Naive thymus-derived CD4-positive, alpha-beta T cell (primary cell): ENCODE results near the gene SELPLG. TPM values are rescaled to one million over a fixed set of nuclear protein-coding genes. Genes with fewer than 3 reads are reported as not detected.
A peak's percentile ranks its signal among the peaks of the same experiment; 100 is the strongest.
"Not testable (repeated sequence)": the region's sequence is repeated elsewhere in the genome, so short reads cannot be mapped to it uniquely, and the experiment has no call there.

Experiments
- ATAC-seq: fragments of 150-1000 bp; cut with Tn5 transposase; 2 replicates; pipeline ENCODE4 v1.10.0; 2021; ENCODE audit warnings: mild to moderate bottlenecking, moderate library complexity
- CTCF ChIA-PET: fragments of 350-600 bp; sonication (Branson Sonifier 250); formaldehyde crosslinking; loops from one replicate; lab custom pipeline; 2021; ENCODE audit warnings: antibody characterized with exemption; lab: Charles Lee
- POLR2A ChIA-PET: fragments of 350-600 bp; sonication (Branson Sonifier 250); formaldehyde crosslinking; loops from one replicate; lab custom pipeline; 2021; ENCODE audit warnings: antibody characterized with exemption, inconsistent platforms; lab: Charles Lee
- DNase-seq, 9 donors: peaks; one replicate each; pipeline versions ENCODE4 v3.0.0 to v3.0.0-alpha.2; 2020 to 2022; ENCODE audit warnings: mixed read lengths in 1 of 9
- H3K27ac ChIP-seq: one replicate; pipeline ENCODE4 v1.7.0; 2013; ENCODE audit warnings: mild to moderate bottlenecking, low read depth, low read length, moderate library complexity
- H3K27me3 ChIP-seq, 2 donors: one replicate each; pipeline ENCODE4 v1.7.0; 2013; ENCODE audit warnings: low read length in 2 of 2, mild to moderate bottlenecking in 2 of 2, moderate library complexity in 2 of 2; ENCODE audit not compliant: control insufficient read depth in 2 of 2, insufficient read depth in 2 of 2
- H3K36me3 ChIP-seq, 3 experiments: 1 replicate in 2 of 3; 2 replicates in 1 of 3; pipeline ENCODE4 v1.7.0; 2013; ENCODE audit warnings: low read length in 3 of 3, mild to moderate bottlenecking in 3 of 3, moderate library complexity in 1 of 3; ENCODE audit not compliant: insufficient read depth in 3 of 3, control insufficient read depth in 2 of 3
- H3K4me1 ChIP-seq, 2 donors: one replicate each; pipeline ENCODE4 v1.7.0; 2013; ENCODE audit warnings: low read length in 2 of 2, mild to moderate bottlenecking in 2 of 2, moderate library complexity in 1 of 2; ENCODE audit not compliant: control insufficient read depth in 2 of 2, insufficient read depth in 2 of 2
- H3K4me3 ChIP-seq: 2 replicates; pipeline ENCODE4 v1.7.0; 2013; ENCODE audit warnings: mild to moderate bottlenecking, low read length
- H3K9me3 ChIP-seq, 3 experiments: 1 replicate in 2 of 3; 2 replicates in 1 of 3; pipeline ENCODE4 v1.7.0; 2013; ENCODE audit warnings: low read length in 3 of 3; ENCODE audit not compliant: control insufficient read depth in 2 of 3
- H3K27ac Mint-ChIP-seq, 9 donors: one replicate each; pipeline ENCODE4 v1.8.0; 2020 to 2022; ENCODE audit warnings: mixed read lengths in 9 of 9, mild to moderate bottlenecking in 8 of 9, moderate library complexity in 5 of 9, inconsistent platforms in 2 of 9
- H3K27me3 Mint-ChIP-seq, 5 donors: one replicate each; pipeline ENCODE4 v1.8.0; 2021 to 2022; ENCODE audit warnings: mixed read lengths in 5 of 5, mild to moderate bottlenecking in 1 of 5
- H3K36me3 Mint-ChIP-seq, 5 donors: one replicate each; pipeline ENCODE4 v1.8.0; 2020 to 2022; ENCODE audit warnings: mixed read lengths in 5 of 5, mild to moderate bottlenecking in 3 of 5, inconsistent platforms in 1 of 5
- H3K4me1 Mint-ChIP-seq, 7 donors: one replicate each; pipeline ENCODE4 v1.8.0; 2020 to 2022; ENCODE audit warnings: mixed read lengths in 7 of 7, mild to moderate bottlenecking in 3 of 7, inconsistent platforms in 1 of 7
- H3K4me3 Mint-ChIP-seq, 10 donors: one replicate each; pipeline ENCODE4 v1.8.0; 2020 to 2022; ENCODE audit warnings: mild to moderate bottlenecking in 10 of 10, mixed read lengths in 10 of 10, moderate library complexity in 6 of 10, inconsistent platforms in 2 of 10
- H3K9me3 Mint-ChIP-seq, 11 donors: one replicate each; pipeline ENCODE4 v1.8.0; 2020 to 2022; ENCODE audit warnings: mixed read lengths in 11 of 11, mild to moderate bottlenecking in 4 of 11, inconsistent platforms in 1 of 11, moderate library complexity in 1 of 11
- intact Hi-C, 2 donors: fragments of 100-400 bp; cut with micrococcal nuclease; formaldehyde crosslinking; loops; one replicate each; pipeline ENCODE4 v1.15.1; 2023
- polyA plus RNA-seq, 2 donors: library from polyadenylated mRNA; unstranded; fragments of 300-500 nt; fragmentation: Illumina TruSeq; gene quantifications; one replicate each; pipeline ENCODE4 v1.2.3, GENCODE V29; 2021
- total RNA-seq, 6 experiments: library from RNA in 5 of 6; stranded (reverse) in 5 of 6; gene quantifications; 1 replicate in 5 of 6; 2 replicates in 1 of 6; pipeline ENCODE4 v1.2.3 and lab custom pipeline; 2021 to 2026

The SELPLG gene
- total and polyA plus RNA-seq, 7 experiments from 2014 or later: 54.3 to 831 (median 161) TPM

GRCh38 chr12:108594323-108594903, 39.3 kb downstream of the SELPLG start:
- Mint-ChIP-seq H3K27me3 (no peaks in the 10 kb centered on the region), H3K27ac (peak overlapping the region in 1 of 9 donors; percentile 12), H3K9me3 (no peaks in the 10 kb centered on the region), H3K4me3 (no peak overlapping the region), H3K36me3 (no peaks in the 10 kb centered on the region), H3K4me1 (peaks cover 0 to 3% (median 0%) of the 10 kb centered on the region in 7 donors)
- no peaks in the 10 kb centered on the region for H3K9me3 ChIP-seq
- H3K4me3 ChIP-seq: no peak overlapping the region
- ATAC-seq: no peak
- H3K27ac ChIP-seq: no peak overlapping the region
- intact Hi-C loops: no loop called here
- no peaks in the 10 kb centered on the region for H3K36me3 ChIP-seq
- ChIA-PET POLR2A (no interaction called here), CTCF (no interaction called here)
- DNase-seq: no peak
- no peaks in the 10 kb centered on the region for H3K27me3 ChIP-seq
- H3K4me1 ChIP-seq: no peaks in the 10 kb centered on the region

GRCh38 chr12:108592033-108592909, 41.4 kb downstream of the SELPLG start:
- DNase-seq (no peak), ATAC-seq (no peak)
- Histone ChIP-seq H3K36me3 (no peaks in the 10 kb centered on the region), H3K9me3 (no peaks in the 10 kb centered on the region), H3K27ac (no peak overlapping the region), H3K27me3 (no peaks in the 10 kb centered on the region), H3K4me3 (no peak overlapping the region), H3K4me1 (no peaks in the 10 kb centered on the region)
- H3K4me3 Mint-ChIP-seq: no peak overlapping the region
- no peaks in the 10 kb centered on the region for H3K36me3 Mint-ChIP-seq
- ChIA-PET POLR2A (no interaction called here), CTCF (no interaction called here)
- intact Hi-C loops: no loop called here
- H3K4me1 Mint-ChIP-seq: peaks cover 0 to 1% (median 0%) of the 10 kb centered on the region in 7 donors
- no peaks in the 10 kb centered on the region for H3K27me3 Mint-ChIP-seq
- H3K27ac Mint-ChIP-seq: no peak overlapping the region
- no peaks in the 10 kb centered on the region for H3K9me3 Mint-ChIP-seq

- no peaks in the 10 kb centered on the region for H3K36me3 Mint-ChIP-seq
- POLR2A ChIA-PET: no interaction called here
- H3K27ac ChIP-seq: no peak overlapping the region
Measured at GRCh38 chr12:108591267-108591980, 42.3 kb downstream of the SELPLG start.

GRCh38 chr12:108590463-108590862, 43.2 kb downstream of the SELPLG start:
- H3K36me3 ChIP-seq, intact Hi-C loops, H3K27ac Mint-ChIP-seq, H3K36me3 Mint-ChIP-seq, POLR2A ChIA-PET, H3K4me1 ChIP-seq, DNase-seq, CTCF ChIA-PET, H3K9me3 Mint-ChIP-seq, H3K4me1 Mint-ChIP-seq, H3K4me3 ChIP-seq, H3K9me3 ChIP-seq, ATAC-seq, H3K27me3 Mint-ChIP-seq, H3K27me3 ChIP-seq, H3K27ac ChIP-seq, H3K4me3 Mint-ChIP-seq: not testable (repeated sequence)

More at GRCh38 chr12:108591267-108591980, 42.3 kb downstream of the SELPLG start:
- CTCF ChIA-PET: no interaction called here
- H3K4me3 Mint-ChIP-seq: no peak overlapping the region
- DNase-seq (no peak), ATAC-seq (no peak)
- no peaks in the 10 kb centered on the region for H3K27me3 ChIP-seq
- peaks cover 0 to 1% (median 0%) of the 10 kb centered on the region in 7 donors for H3K4me1 Mint-ChIP-seq
- intact Hi-C loops: no loop called here
- no peaks in the 10 kb centered on the region for H3K36me3 ChIP-seq
- no peak overlapping the region for H3K4me3 ChIP-seq
- H3K9me3 ChIP-seq: no peaks in the 10 kb centered on the region
- no peaks in the 10 kb centered on the region for H3K4me1 ChIP-seq
- no peaks in the 10 kb centered on the region for H3K27me3 Mint-ChIP-seq
- no peak overlapping the region for H3K27ac Mint-ChIP-seq
- H3K9me3 Mint-ChIP-seq: no peaks in the 10 kb centered on the region

GRCh38 chr12:108589840-108590229, 43.9 kb downstream of the SELPLG start:
- ChIA-PET POLR2A (no interaction called here), CTCF (no interaction called here)

GRCh38 chr12:108589028-108589839, 44.5 kb downstream of the SELPLG start:
- peaks cover 0 to 1% (median 0%) of the 10 kb centered on the region in 7 donors for H3K4me1 Mint-ChIP-seq
- no peaks in the 10 kb centered on the region for H3K27me3 Mint-ChIP-seq
- no peaks in the 10 kb centered on the region for H3K27me3 ChIP-seq
- no peaks in the 10 kb centered on the region for H3K9me3 ChIP-seq
- ATAC-seq (no peak), DNase-seq (no peak)
- H3K36me3 Mint-ChIP-seq: no peaks in the 10 kb centered on the region
- H3K4me3 Mint-ChIP-seq: no peak overlapping the region
- ChIA-PET CTCF (interaction anchor here (0.6 kb wide), 1 partner anchor 1464 kb away, joined by 3 read pairs; no protein-coding TSS in a partner anchor), POLR2A (no interaction called here)
- no peak overlapping the region for H3K4me3 ChIP-seq
- H3K27ac ChIP-seq: no peak overlapping the region
- intact Hi-C loops: no loop called here
- H3K4me1 ChIP-seq: no peaks in the 10 kb centered on the region
- no peaks in the 10 kb centered on the region for H3K36me3 ChIP-seq
- H3K9me3 Mint-ChIP-seq: no peaks in the 10 kb centered on the region
- peak overlapping the region in 1 of 9 donors; percentile 55 for H3K27ac Mint-ChIP-seq

More at GRCh38 chr12:108589840-108590229, 43.9 kb downstream of the SELPLG start:
- H3K27ac ChIP-seq: no peak overlapping the region
- H3K4me1 ChIP-seq: no peaks in the 10 kb centered on the region
- H3K4me3 ChIP-seq: no peak overlapping the region
- DNase-seq: no peak
- no peaks in the 10 kb centered on the region for H3K27me3 ChIP-seq
- no peaks in the 10 kb centered on the region for H3K9me3 Mint-ChIP-seq
- H3K4me3 Mint-ChIP-seq: no peak overlapping the region
- no peaks in the 10 kb centered on the region for H3K9me3 ChIP-seq
- no peaks in the 10 kb centered on the region for H3K36me3 Mint-ChIP-seq
- intact Hi-C loops: no loop called here
- H3K27me3 Mint-ChIP-seq: no peaks in the 10 kb centered on the region
- H3K36me3 ChIP-seq: no peaks in the 10 kb centered on the region
- no peak overlapping the region for H3K27ac Mint-ChIP-seq
- ATAC-seq: no peak
- H3K4me1 Mint-ChIP-seq: peaks cover 0 to 1% (median 0%) of the 10 kb centered on the region in 7 donors
